ENCODE results near the gene SMIM44.

The SMIM44 gene

GRCh38 chr19:3459089-3459881 is 24.0 kb downstream of the SMIM44 start:
- TF ChIP-seq, protein P1, sequence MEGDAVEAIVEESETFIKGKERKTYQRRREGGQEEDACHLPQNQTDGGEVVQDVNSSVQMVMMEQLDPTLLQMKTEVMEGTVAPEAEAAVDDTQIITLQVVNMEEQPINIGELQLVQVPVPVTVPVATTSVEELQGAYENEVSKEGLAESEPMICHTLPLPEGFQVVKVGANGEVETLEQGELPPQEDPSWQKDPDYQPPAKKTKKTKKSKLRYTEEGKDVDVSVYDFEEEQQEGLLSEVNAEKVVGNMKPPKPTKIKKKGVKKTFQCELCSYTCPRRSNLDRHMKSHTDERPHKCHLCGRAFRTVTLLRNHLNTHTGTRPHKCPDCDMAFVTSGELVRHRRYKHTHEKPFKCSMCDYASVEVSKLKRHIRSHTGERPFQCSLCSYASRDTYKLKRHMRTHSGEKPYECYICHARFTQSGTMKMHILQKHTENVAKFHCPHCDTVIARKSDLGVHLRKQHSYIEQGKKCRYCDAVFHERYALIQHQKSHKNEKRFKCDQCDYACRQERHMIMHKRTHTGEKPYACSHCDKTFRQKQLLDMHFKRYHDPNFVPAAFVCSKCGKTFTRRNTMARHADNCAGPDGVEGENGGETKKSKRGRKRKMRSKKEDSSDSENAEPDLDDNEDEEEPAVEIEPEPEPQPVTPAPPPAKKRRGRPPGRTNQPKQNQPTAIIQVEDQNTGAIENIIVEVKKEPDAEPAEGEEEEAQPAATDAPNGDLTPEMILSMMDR (IDR thresholded peaks at IDR 0.05) = no peak

DNA sequence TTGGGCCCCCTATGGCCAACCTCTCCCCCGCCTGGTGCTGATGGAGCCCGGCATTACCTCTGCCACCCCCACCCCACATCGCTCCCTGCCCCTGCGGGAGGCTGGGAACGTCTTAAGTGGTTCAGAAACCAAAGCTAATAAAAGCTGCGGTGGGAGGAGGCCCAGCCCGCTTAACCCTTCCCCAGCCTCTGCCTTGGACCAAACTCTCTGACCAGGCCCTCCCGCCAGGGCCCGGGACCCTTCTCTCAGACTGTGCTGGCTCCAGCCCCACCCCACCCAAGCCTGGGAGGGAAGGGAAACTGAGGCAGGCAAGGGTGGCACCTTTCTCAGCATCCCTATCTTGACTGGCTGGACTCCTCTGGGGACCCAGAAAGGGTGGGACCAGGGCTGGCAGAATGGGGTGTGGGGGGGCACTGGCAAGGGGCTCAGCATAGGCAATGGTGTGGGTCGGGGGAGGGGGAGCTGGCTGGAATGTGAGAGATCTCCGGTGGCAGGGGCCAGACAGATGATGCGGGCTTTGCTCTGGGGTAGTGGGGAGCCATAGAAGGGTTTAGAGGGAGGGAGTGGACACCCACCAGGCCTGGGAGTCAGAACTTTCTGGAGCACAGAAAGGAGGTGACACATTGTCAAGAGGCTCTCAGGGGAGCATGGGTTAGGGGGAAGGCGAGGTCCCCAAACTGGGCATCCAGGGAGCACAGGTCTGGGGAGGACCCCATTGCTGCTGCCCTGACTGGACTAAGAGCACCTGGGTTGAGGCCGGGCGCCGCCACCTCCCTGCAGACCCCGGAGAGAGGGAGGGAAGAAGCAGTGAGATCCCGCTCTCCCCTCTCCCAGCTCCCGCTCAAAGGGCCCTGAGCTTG is 24.8 kb downstream of the SMIM44 start:
- TF ChIP-seq, protein P1 (IDR thresholded peaks at IDR 0.05) = no peak

DNA sequence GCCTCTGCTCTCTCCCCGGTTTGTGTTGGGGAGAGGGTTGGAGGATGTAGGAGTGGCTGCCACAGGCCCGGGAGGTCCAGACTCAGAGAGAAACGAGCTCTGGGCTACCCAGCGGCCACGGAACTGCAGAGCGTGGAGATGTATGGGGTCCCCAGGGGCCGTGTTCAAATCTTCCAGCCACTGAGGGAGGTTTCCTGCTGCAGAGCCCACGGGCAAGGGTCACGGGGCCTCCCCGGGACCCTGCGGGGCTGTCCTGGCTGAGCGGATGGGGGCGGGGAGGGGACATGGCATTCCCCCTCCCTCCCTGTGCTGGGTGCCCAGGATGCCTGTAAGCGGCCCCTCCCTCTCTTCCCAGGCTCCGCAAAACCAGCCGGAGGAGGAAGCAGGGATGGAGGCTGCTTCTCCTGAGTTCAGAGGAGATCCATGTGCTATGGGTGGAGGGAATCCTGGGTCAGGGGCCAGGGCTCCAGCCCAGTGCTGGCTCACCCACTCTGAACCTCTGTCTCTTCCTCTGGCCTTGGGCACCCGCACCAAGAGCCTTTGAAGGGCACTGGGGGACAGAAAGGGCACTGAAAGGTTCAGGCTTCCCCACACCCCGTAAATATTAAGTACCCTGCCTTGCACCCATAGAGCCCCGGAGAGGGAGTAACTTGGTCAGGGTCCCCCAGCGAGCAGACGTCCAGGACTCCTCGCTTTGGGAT is 25.6 kb downstream of the SMIM44 start:
- TF ChIP-seq, protein P1 (IDR thresholded peaks at IDR 0.05) = no peak

- TF ChIP-seq, protein P1 (IDR thresholded peaks at IDR 0.05) = no peak
These were observed 26.2 kb downstream of the SMIM44 start for GRCh38 chr19:3456925-3457527.

DNA sequence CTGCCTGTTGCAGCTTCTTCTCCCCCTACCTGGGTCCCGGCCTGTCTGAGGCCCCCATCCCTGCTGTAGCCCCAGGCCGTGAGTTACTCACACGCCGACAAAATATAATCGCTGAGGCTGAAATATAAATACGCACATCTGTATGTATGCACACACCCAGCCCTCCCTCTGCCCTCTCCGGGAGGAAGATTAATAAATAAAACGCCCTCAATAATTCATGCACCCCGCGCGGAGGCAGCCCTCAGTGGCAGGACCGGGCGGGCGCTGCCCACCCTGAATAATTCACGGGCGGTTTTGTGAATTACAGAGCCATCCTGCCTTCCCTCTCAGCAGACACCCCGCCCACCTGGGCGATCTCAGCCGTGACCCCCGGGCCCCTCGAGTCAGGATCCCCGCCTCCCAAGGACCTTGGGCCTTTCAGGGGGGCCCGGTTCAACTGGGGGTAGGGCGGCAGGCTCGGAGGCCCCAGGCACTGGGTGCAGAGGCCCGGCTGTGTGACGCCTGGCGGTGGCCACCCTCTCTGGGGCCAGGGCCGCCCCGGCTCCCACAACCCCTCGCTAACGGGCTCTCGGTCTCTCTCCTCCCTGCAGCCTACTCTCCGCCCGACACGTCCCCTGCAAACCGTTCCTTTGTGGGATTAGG is 27.2 kb downstream of the SMIM44 start:
- TF ChIP-seq, protein P1 (IDR thresholded peaks at IDR 0.05) = no peak

DNA sequence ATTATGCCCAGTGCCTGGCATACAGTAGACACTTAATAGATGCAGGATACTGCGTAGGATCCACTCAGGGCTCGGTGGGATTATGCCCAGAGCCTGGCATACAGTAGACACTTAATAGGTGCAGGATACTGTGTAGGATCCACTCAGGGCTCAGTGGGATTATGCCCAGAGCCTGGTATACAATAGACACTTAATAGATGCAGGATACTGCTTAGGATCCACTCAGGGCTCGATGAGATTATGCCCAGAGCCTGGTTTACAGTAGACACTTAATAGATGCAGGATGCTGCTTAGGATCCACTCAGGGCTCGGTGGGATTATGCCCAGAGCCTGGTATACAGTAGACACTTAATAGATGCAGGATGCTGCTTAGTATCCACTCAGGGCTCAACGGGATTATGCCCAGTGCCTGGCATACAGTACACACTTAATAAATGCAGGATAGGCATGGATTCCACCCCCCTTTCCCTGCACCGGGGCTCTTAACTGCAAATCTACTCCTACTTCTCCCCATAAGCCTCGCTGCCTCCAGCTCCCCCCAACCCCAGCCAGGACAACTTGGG is 27.8 kb downstream of the SMIM44 start:
- TF ChIP-seq, protein P1 (IDR thresholded peaks at IDR 0.05) = no peak
